Neural cell (in vitro differentiated cells): ENCODE data around the gene ERICH6. TPM values are rescaled to one million over a fixed set of nuclear protein-coding genes. Genes with fewer than 3 reads are reported as not detected.

Experiments
- H2AFZ ChIP-seq: fragments of 200-600, 300-800 bp; sonication (generic), shearing (Covaris generic); 2 replicates; pipeline ENCODE4 v1.6.0; 2014; ENCODE audit warnings: low read depth, mild to moderate bottlenecking, antibody characterized with exemption, low read length, moderate library complexity
- H3F3A ChIP-seq: fragments of 200-600 bp; shearing (Covaris generic); 2 replicates; pipeline ENCODE4 v1.6.1; 2016; ENCODE audit warnings: mild to moderate bottlenecking, moderate library complexity, mixed read lengths, antibody characterized with exemption, low read length; ENCODE audit not compliant: insufficient read depth, poor library complexity, severe bottlenecking
- H3K27ac ChIP-seq: fragments of 200-600, 300-800 bp; sonication (generic), shearing (Covaris generic); 2 replicates; pipeline ENCODE4 v1.5.1; 2014; ENCODE audit warnings: mild to moderate bottlenecking, low read length, moderate library complexity
- H3K27me3 ChIP-seq: fragments of 300-800, 200-600 bp; sonication (generic), shearing (Covaris generic); 2 replicates; pipeline ENCODE4 v1.6.0; 2014; ENCODE audit warnings: mild to moderate bottlenecking, low read depth, low read length, moderate library complexity; ENCODE audit not compliant: insufficient read depth
- H3K36me3 ChIP-seq: fragments of 300-800, 200-600 bp; sonication (generic), shearing (Covaris generic); 2 replicates; pipeline ENCODE4 v1.5.1; 2014; ENCODE audit warnings: mild to moderate bottlenecking, antibody characterized with exemption, low read length, moderate library complexity; ENCODE audit not compliant: insufficient read depth
- H3K4me2 ChIP-seq: fragments of 300-800, 200-600 bp; sonication (generic), shearing (Covaris generic); 2 replicates; pipeline ENCODE4 v1.6.0; 2014; ENCODE audit warnings: mild to moderate bottlenecking, low read length
- H3K4me3 ChIP-seq: fragments of 300-800, 200-600 bp; sonication (generic), shearing (Covaris generic); 2 replicates; pipeline ENCODE4 v1.5.1; 2014; ENCODE audit warnings: mild to moderate bottlenecking, low read length, moderate library complexity
- H3K79me2 ChIP-seq: fragments of 200-600 bp; shearing (Covaris generic); replicated peaks from 2 replicates; pipeline ENCODE4 v1.6.0; 2014; ENCODE audit warnings: mild to moderate bottlenecking, low read length, moderate library complexity; ENCODE audit not compliant: insufficient read depth
- H3K9ac ChIP-seq: fragments of 300-800, 200-600 bp; sonication (generic), shearing (Covaris generic); 2 replicates; pipeline ENCODE4 v1.6.1; 2016; ENCODE audit warnings: mild to moderate bottlenecking, low read length, mixed read lengths
- H3K9me2 ChIP-seq: fragments of 200-600 bp; shearing (Covaris generic); 2 replicates; pipeline ENCODE4 v1.6.1; 2016; ENCODE audit warnings: mild to moderate bottlenecking, low read length, mixed read lengths; ENCODE audit not compliant: insufficient read depth
- H3K9me3 ChIP-seq: fragments of 200-600, 300-800 bp; sonication (generic), shearing (Covaris generic); 2 replicates; pipeline ENCODE4 v1.6.1; 2016; ENCODE audit warnings: mild to moderate bottlenecking, mixed run types, low read length, moderate library complexity, mixed read lengths
- H4K20me1 ChIP-seq: fragments of 200-600 bp; shearing (Covaris generic); 2 replicates; pipeline ENCODE4 v1.6.1; 2016; ENCODE audit warnings: mild to moderate bottlenecking, mixed run types; ENCODE audit not compliant: insufficient read depth
- EP300 ChIP-seq: fragments of 450-650 bp; conservative IDR thresholded peaks from 2 replicates; pipeline ENCODE4 v1.6.1; 2014; ENCODE audit warnings: antibody characterized with exemption, mild to moderate bottlenecking, moderate library complexity; ENCODE audit not compliant: poor library complexity, severe bottlenecking
- EZH2 ChIP-seq: fragments of 200-600, 300-800 bp; shearing (Covaris generic), sonication (generic); IDR thresholded peaks from 2 replicates; pipeline ENCODE4 v1.6.1; 2014; ENCODE audit warnings: antibody characterized with exemption, low read length, borderline replicate concordance, mild to moderate bottlenecking; ENCODE audit not compliant: insufficient read depth, poor library complexity, severe bottlenecking
- MXI1 ChIP-seq: fragments of 450-650 bp; conservative IDR thresholded peaks from 2 replicates; pipeline ENCODE4 v1.6.1; 2014; ENCODE audit warnings: antibody characterized with exemption, mild to moderate bottlenecking; ENCODE audit not compliant: poor library complexity, severe bottlenecking
- POLR2AphosphoS5 ChIP-seq: IDR thresholded peaks from 2 replicates; pipeline ENCODE4 v1.6.1; 2012
- RAD21 ChIP-seq: fragments of 450-650 bp; conservative IDR thresholded peaks from 2 replicates; pipeline ENCODE4 v1.6.1; 2014; ENCODE audit warnings: antibody characterized with exemption, mild to moderate bottlenecking, moderate library complexity
- SMC3 ChIP-seq: fragments of 450-650 bp; conservative IDR thresholded peaks from 2 replicates; pipeline ENCODE4 v1.6.1; 2014; ENCODE audit warnings: antibody characterized with exemption, mild to moderate bottlenecking, moderate library complexity; ENCODE audit not compliant: poor library complexity
- TAF1 ChIP-seq: IDR thresholded peaks from 2 replicates; pipeline ENCODE4 v1.6.1; 2012; ENCODE audit warnings: low read depth
- polyA plus RNA-seq: library from polyadenylated mRNA; depleted of rRNA; stranded (reverse); fragments of >200 nt; gene quantifications from 2 replicates; pipeline ENCODE4 v1.2.3, GENCODE V29; 2014
- TF ChIP-seq, protein P1 (sequence below): fragments of 450-650 bp; IDR thresholded peaks from 2 replicates; pipeline ENCODE4 v1.5.1; 2014; ENCODE audit warnings: antibody characterized with exemption, mild to moderate bottlenecking, moderate library complexity; ENCODE audit not compliant: poor library complexity, severe bottlenecking
- TF ChIP-seq, protein P2 (sequence below): IDR thresholded peaks from 2 replicates; pipeline ENCODE4 v1.6.1; 2012; ENCODE audit warnings: borderline replicate concordance

The ERICH6 gene
- polyA plus RNA-seq, 1 donor from 2014 or later: not detected

DNA sequence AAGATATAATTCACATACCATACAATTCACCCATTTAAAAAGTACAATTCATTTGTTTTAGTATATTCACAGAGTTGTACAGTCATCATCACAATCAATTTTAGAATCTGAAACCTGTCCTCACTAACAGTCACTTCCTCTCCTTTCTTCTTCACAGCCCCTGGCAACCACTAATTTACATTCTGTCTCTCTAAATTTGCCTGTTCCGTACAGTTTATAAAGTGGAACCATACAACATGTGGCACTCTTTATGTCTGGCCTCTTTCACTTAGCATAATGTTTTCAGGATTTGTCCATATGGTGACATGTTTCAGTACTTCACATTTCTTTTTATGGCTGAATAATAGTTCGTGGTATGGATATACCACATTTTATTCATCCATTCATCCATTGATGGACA, 22.7 kb downstream of the ERICH6 start:
- Histone ChIP-seq H3K27ac (no peak overlapping the region), H3K9me2 (no peaks in the 10 kb centered on the region), H4K20me1 (no peaks in the 10 kb centered on the region)

DNA sequence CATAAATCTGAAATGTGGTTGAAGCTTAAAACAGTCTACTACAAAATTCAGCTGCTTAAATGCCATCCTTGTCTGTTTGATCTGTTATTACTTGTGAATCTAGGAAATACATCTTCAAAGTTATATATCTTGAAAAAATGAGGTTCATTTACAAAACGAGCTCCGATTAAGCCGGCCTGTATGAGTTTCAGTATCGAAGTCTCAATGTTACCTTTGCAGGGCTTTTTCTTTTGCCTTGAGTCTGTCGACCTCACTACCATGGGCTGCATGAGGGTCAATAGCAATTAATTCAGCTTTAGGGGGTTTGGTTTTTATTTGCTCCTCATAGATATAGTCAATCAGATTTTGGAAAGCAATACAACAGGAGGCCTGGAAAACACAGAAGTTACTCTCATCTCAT, 23.2 kb downstream of the ERICH6 start:
- Histone ChIP-seq H4K20me1 (no peaks in the 10 kb centered on the region), H3K4me3 (no peak overlapping the region), H3K36me3 (no peaks in the 10 kb centered on the region), H3F3A (no peaks in the 10 kb centered on the region), H3K9ac (no peak overlapping the region), H2AFZ (no peak overlapping the region), H3K4me2 (no peak overlapping the region), H3K27me3 (no peaks in the 10 kb centered on the region), H3K9me3 (no peaks in the 10 kb centered on the region), H3K9me2 (no peaks in the 10 kb centered on the region), H3K27ac (no peak overlapping the region), H3K79me2 (no peaks in the 10 kb centered on the region)
- TF ChIP-seq POLR2AphosphoS5: no peak
- TF ChIP-seq TAF1: no peak
- TF ChIP-seq, protein P1, sequence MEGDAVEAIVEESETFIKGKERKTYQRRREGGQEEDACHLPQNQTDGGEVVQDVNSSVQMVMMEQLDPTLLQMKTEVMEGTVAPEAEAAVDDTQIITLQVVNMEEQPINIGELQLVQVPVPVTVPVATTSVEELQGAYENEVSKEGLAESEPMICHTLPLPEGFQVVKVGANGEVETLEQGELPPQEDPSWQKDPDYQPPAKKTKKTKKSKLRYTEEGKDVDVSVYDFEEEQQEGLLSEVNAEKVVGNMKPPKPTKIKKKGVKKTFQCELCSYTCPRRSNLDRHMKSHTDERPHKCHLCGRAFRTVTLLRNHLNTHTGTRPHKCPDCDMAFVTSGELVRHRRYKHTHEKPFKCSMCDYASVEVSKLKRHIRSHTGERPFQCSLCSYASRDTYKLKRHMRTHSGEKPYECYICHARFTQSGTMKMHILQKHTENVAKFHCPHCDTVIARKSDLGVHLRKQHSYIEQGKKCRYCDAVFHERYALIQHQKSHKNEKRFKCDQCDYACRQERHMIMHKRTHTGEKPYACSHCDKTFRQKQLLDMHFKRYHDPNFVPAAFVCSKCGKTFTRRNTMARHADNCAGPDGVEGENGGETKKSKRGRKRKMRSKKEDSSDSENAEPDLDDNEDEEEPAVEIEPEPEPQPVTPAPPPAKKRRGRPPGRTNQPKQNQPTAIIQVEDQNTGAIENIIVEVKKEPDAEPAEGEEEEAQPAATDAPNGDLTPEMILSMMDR: no peak
- TF ChIP-seq SMC3: no peak
- no peak for TF ChIP-seq EP300
- TF ChIP-seq, protein P2, sequence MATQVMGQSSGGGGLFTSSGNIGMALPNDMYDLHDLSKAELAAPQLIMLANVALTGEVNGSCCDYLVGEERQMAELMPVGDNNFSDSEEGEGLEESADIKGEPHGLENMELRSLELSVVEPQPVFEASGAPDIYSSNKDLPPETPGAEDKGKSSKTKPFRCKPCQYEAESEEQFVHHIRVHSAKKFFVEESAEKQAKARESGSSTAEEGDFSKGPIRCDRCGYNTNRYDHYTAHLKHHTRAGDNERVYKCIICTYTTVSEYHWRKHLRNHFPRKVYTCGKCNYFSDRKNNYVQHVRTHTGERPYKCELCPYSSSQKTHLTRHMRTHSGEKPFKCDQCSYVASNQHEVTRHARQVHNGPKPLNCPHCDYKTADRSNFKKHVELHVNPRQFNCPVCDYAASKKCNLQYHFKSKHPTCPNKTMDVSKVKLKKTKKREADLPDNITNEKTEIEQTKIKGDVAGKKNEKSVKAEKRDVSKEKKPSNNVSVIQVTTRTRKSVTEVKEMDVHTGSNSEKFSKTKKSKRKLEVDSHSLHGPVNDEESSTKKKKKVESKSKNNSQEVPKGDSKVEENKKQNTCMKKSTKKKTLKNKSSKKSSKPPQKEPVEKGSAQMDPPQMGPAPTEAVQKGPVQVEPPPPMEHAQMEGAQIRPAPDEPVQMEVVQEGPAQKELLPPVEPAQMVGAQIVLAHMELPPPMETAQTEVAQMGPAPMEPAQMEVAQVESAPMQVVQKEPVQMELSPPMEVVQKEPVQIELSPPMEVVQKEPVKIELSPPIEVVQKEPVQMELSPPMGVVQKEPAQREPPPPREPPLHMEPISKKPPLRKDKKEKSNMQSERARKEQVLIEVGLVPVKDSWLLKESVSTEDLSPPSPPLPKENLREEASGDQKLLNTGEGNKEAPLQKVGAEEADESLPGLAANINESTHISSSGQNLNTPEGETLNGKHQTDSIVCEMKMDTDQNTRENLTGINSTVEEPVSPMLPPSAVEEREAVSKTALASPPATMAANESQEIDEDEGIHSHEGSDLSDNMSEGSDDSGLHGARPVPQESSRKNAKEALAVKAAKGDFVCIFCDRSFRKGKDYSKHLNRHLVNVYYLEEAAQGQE: no peak
- no peak for TF ChIP-seq RAD21
- TF ChIP-seq MXI1: no peak
- TF ChIP-seq EZH2: no peak

More for the DNA sequence above, 22.7 kb downstream of the ERICH6 start:
- TF ChIP-seq MXI1 (no peak), EZH2 (no peak), SMC3 (no peak), RAD21 (no peak), EP300 (no peak), TAF1 (no peak), POLR2AphosphoS5 (no peak)
- TF ChIP-seq, protein P2: no peak
- TF ChIP-seq, protein P1: no peak
- Histone ChIP-seq H3K36me3 (no peaks in the 10 kb centered on the region), H3K4me3 (no peak overlapping the region), H3K27me3 (no peaks in the 10 kb centered on the region), H3K79me2 (no peaks in the 10 kb centered on the region), H2AFZ (no peak overlapping the region), H3K4me2 (no peak overlapping the region), H3K9ac (no peak overlapping the region), H3K9me3 (no peaks in the 10 kb centered on the region), H3F3A (no peaks in the 10 kb centered on the region)
